GM13977 (cell line): ENCODE data around the gene CLTCL1.

Experiments used
- DNase-seq: peaks from one replicate; pipeline ENCODE4 v3.0.0; 2012; ENCODE audit warnings: low spot score
- in situ Hi-C: fragments of 300-500 bp; cut with MboI; formaldehyde crosslinking; loops from one replicate; pipeline ENCODE4 v1.12.0; 2022; ENCODE audit warnings: low sequenced_read_pairs, low pct_unique_long_range_greater_than_20kb, mixed read lengths, inconsistent platforms; ENCODE audit not compliant: unreplicated experiment
- TF ChIP-seq, protein P1 (sequence below): IDR thresholded peaks from 2 replicates; pipeline ENCODE4 v1.5.1; 2012; ENCODE audit warnings: mild to moderate bottlenecking, control low read depth; ENCODE audit not compliant: insufficient read depth; ENCODE audit errors: extremely low read depth, missing control alignments

Gene CLTCL1

DNA sequence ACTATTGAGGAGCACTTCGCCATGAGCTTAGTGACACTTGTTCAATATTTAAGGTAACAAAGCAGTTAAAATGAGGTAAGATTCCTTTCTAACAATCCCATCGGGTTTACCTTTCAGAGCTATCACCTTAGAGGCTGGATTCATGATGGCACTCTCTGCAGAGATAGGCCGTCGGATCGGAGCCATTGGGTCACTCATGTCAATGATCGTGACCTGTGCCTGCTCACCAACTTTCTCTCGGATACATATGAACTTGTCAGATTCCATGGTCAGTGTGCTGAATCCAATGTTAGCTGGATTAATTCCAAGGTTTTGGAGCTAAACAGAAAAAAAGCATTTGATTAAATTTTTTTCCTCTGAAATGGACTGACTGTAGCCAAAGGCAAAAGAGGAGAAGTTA, 16.0 kb downstream of the CLTCL1 start:
- no peak for DNase-seq
- TF ChIP-seq, protein P1, sequence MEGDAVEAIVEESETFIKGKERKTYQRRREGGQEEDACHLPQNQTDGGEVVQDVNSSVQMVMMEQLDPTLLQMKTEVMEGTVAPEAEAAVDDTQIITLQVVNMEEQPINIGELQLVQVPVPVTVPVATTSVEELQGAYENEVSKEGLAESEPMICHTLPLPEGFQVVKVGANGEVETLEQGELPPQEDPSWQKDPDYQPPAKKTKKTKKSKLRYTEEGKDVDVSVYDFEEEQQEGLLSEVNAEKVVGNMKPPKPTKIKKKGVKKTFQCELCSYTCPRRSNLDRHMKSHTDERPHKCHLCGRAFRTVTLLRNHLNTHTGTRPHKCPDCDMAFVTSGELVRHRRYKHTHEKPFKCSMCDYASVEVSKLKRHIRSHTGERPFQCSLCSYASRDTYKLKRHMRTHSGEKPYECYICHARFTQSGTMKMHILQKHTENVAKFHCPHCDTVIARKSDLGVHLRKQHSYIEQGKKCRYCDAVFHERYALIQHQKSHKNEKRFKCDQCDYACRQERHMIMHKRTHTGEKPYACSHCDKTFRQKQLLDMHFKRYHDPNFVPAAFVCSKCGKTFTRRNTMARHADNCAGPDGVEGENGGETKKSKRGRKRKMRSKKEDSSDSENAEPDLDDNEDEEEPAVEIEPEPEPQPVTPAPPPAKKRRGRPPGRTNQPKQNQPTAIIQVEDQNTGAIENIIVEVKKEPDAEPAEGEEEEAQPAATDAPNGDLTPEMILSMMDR, result no peak
- in situ Hi-C loops, result no loop called here

GRCh38 chr22:19275104-19275503, 16.4 kb downstream of the CLTCL1 start:
- TF ChIP-seq, protein P1, result no peak
- DNase-seq, result no peak
- in situ Hi-C loops, result no loop called here

DNA sequence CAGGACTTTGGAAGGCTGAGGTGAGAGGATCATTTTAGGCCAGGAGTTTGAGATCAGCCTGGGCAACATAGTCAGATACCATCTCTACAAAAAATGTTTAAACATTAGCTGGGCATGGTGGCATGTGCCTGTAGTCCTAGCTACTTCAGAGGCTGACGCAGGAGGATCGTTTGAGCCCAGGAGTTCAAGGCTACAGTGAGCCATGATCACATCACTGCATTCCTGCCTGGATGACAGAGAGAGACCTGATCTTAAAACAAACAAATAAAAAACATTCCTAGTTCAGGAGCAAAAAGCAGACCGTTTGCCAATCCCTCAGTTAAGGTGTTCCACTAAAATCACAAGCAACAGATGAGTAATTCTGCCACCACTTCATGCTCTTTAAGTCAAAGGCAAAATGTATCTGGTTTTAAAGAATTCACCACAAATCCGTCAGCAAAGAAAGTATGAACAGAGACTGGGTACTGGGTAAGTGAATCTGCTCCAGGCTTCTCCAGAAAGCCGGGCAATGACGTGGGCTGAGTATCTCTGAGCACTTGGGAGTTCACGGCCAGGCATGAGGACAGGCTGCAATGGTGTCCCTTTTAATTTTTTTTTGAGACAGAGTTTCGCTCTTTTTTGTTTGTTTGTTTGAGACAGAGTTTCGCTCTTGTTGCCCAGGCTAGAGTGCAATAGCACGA, 19.5 kb downstream of the CLTCL1 start:
- in situ Hi-C loops, result no loop called here
- TF ChIP-seq, protein P1, result no peak
- DNase-seq, result no peak

- no peak for DNase-seq
- in situ Hi-C loops, result no loop called here
- TF ChIP-seq, protein P1, result no peak
Observed at GRCh38 chr22:19271273-19271855, 20.2 kb downstream of the CLTCL1 start.

DNA sequence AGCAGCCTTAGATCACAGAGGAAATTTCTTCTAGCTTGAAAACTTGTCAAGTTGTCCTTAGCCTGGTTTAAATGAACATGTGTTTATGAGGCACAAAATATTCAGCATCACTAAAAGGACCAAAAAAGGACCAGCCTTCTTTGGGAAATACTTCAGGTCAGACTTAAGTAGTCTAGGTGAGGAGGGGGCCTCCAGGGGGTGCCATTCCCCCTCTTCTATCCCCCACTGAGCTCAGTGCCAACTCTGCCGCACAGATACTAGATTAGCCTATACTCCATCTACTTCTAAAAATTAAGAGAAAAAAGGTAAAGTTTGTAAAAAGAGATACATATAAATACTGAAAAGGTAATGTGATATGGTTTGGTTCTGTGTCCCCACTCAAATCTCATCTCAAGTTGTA, 20.6 kb downstream of the CLTCL1 start:
- DNase-seq, result no peak
- in situ Hi-C loops, result no loop called here

GRCh38 chr22:19266547-19267086, 24.9 kb downstream of the CLTCL1 start:
- TF ChIP-seq, protein P1, result no peak
- in situ Hi-C loops, result no loop called here
- DNase-seq, result no peak

More for the DNA sequence above, 20.6 kb downstream of the CLTCL1 start:
- TF ChIP-seq, protein P1, result peak; percentile 20
